T1000 (cell line): ENCODE data around the gene EEFSEC.

ENCODE experiments used
- DNase-seq: peaks from one replicate; lab custom pipeline; 2025; ENCODE audit warnings: mixed read lengths; lab: John Stamatoyannopoulos, UW

Gene EEFSEC

GRCh38 chr3:128242818-128243601, 89.7 kb downstream of the EEFSEC start:
- DNase-seq, result no peak

DNA sequence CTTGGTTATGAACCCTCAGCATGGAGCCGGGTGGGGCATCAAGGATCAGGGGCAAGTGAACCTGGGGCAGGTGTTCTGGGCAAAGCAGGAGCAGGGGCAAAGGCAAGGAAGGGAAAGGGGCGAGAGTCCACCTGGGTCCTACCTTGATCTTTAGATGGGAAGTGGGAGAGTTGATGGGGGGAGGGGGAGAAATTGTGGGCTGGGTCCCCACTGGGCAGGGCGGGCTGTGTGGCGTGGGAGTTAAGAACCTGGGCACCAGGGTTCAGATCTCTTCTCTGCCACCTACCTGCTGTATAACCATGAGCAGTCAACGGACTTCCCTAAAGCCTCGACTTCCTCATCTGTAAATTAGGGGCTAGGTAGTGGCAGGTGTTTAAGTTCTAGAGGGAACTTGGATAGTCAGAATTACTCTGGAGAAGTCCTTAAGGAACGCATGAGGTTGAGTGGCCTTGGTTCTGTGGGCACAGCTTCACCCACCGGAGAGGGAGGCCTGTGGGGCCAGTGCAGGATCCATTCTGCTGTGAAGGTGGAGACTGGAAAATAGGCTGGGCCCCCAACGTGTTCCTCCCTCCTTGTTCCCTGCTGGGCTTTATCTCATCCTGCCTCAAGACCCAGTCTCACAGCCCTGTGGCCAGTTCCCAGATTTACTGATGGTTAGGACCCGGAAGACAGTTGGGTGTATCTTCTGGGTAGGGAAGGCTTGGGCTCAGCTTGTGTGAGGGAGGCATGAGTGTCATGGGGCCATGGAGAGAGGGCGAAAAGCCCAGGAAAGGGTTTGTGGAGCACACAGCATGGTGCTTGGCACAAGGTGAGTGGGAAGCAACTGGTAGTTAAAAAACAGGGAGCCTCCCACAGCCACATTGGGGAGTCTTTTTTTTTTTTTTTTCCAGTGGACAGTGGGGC, 90.6 kb downstream of the EEFSEC start:
- no peak for DNase-seq

GRCh38 chr3:128245460-128245859, 92.2 kb downstream of the EEFSEC start:
- no peak for DNase-seq

DNA sequence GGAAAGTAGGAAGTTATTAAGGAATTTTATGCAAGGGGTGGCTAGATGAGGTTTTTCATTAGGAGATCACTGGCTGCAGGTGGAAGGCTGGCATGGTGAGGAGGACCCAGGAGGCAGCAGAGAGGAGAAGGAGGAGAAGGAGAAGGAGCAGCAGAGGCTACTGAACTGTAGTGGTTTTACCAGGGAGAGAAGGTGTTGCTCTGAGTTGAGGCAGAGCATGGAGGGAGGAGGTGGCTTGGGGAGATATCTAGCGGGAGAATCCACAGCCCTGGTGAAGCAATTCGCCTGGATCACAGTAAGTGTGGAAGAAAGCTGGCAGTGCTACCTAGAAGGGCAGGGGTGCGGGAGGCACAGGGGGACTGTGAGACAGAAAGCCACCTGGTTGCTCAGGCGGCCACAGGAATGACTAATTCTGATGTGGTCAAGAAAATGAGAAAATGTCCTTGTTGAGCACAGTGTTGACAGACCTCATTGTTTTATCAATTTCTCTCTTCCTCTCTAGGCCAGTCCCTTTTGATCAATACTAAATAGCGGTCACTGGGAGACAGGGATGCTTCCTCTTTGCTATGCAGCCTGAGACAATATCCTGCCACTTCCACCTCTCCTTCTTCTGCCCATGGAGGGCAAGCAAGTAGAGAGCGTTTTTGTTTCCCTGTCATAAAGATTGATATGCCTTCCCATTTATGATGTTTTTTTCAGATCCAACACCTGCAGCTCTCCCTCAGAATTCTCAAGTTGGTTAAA, 94.6 kb downstream of the EEFSEC start:
- no peak for DNase-seq

DNA sequence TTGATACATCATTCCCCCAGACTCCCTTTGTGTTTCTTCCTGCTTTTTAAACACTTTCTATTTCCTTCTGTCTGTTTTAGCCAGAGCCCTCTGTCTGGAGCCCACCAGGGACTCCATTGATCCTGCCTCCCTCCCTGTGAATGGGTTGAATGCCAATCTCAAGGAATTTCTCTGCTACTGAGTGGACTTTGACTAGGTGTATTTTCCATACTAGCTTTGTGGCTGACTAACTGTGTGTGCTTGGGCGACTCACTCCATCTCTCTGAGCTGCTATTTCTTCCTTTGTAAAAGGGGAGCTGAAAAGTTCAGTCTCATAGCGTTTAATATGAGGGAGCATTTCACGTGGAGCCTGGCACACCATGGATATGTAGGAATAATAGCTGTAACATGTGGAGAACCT, 98.8 kb downstream of the EEFSEC start:
- DNase-seq, result no peak

DNA sequence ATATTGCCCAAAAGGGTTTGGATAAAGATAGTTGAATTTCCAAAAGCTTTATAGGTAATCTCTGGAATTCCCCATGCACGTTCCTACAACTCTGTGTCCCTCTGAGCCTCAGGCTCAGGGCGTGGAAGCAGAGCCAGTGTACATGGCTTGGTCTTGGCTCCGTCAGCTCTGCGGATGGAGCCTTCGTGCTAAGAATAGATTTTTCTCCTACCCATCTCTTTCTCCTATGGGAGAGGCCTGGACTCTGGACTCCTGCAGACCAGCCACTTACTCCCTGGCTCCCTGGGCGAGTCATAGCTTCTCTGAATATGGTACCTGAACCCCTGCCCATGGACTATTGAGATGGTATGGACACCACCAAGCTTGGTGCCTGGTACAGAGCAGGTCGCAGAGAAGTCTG, 99.9 kb downstream of the EEFSEC start:
- DNase-seq, result no peak

GRCh38 chr3:128254066-128254590, 100.8 kb downstream of the EEFSEC start:
- DNase-seq, result no peak

DNA sequence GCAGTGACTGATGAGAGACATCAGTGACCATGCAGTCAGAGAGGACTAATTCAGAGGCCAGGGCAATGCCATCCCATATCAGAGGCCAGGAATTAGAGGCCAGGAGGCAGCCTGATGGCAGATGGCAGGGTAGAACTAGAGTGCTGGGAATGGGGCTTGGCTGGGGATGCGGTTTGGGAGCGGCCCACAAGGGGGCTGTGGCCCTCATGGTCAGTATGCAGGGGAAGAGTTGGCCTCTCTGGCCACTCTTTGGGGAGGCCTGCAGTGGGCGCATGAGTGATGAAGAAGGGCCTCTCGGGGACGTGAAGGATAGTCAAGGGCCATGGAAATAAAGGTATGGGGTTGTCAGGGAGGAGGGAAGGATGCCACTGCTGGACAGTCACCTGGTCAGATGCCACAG, 101.7 kb downstream of the EEFSEC start:
- no peak for DNase-seq

GRCh38 chr3:128256131-128256530, 102.8 kb downstream of the EEFSEC start:
- no peak for DNase-seq

GRCh38 chr3:128257632-128258031, 104.4 kb downstream of the EEFSEC start:
- no peak for DNase-seq

DNA sequence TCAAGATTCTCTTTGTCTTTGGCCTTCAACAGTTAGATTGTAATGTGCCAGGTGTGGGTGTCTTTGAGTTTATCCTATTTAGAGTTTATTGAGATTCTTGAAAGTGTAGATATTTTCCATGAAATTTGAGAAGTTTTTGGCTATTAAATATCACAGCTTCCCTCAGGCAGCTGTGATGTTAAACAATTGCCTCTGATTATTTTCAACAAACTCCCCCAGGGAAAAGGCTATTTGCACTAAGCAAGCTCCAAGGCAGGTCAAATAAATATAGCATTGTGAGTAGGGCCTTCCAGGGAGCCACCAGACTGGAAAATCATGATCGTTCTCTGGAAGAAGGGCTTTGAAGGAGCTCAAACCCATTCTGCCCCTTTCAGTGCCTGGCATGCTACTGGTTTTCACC, 107.0 kb downstream of the EEFSEC start:
- DNase-seq, result no peak

- no peak for DNase-seq
Measured at GRCh38 chr3:128262457-128262856, 109.2 kb downstream of the EEFSEC start.

GRCh38 chr3:128263118-128263517, 109.8 kb downstream of the EEFSEC start:
- no peak for DNase-seq

DNA sequence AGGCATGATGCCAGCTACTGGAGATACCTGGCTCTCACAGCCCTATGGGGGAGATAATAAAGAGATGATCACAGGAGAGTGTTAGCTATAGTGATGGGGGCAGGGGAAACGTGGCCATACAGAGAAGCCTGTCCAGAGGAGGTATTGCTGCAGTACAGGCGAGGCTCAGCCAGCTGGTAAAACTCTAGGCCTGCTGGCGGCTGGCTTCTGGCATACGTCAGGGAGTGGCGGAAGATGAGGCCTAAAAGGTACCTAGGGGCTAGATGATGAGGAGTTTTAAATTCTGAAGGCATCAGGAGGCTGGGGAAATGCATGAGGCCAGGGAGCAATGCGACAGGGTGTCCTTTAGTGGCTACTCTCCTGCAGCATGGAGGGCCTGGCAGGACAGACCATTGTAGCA, 110.7 kb downstream of the EEFSEC start:
- no peak for DNase-seq

DNA sequence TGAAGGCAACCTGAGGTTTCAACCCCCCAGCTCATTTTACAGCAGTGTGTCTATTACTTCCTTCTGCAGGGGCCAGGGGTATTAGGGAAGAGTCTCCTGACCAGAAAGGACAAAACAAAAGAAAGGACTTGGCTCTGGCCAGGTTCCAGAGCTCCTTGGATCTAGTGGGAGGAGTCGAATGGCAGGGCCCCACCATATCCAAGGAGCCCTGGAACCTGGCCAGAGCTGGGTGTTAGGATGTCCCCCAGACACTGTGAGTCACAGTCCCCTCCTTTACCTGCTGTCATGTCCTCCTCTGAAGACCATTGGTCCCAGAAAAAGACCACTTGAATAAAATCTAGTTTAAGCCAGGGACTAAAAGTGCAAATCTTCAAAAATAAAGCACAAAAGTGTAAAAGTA, 113.2 kb downstream of the EEFSEC start:
- no peak for DNase-seq

DNA sequence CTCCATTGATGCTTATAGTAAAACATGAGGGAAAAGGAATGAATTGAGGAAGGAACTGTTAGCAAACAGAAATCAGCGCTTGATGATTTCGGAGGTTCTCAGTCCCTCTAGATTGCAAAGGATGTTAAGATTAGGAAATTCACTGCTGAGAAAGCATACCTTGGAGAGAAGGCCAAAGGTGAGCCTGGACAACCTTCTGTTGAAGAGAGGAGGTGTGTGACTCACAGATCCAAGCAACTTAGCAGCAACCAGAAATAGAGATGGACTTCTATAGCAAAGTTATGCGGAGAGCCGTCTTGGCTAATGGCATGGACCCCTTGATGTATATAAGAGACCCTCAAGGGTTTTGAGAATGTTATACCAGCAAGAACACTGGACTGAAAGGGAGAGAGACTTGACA, 114.3 kb downstream of the EEFSEC start:
- no peak for DNase-seq

GRCh38 chr3:128269006-128269775, 115.9 kb downstream of the EEFSEC start:
- DNase-seq, result no peak

- no peak for DNase-seq
Measured at GRCh38 chr3:128269796-128270195, 116.5 kb downstream of the EEFSEC start.

DNA sequence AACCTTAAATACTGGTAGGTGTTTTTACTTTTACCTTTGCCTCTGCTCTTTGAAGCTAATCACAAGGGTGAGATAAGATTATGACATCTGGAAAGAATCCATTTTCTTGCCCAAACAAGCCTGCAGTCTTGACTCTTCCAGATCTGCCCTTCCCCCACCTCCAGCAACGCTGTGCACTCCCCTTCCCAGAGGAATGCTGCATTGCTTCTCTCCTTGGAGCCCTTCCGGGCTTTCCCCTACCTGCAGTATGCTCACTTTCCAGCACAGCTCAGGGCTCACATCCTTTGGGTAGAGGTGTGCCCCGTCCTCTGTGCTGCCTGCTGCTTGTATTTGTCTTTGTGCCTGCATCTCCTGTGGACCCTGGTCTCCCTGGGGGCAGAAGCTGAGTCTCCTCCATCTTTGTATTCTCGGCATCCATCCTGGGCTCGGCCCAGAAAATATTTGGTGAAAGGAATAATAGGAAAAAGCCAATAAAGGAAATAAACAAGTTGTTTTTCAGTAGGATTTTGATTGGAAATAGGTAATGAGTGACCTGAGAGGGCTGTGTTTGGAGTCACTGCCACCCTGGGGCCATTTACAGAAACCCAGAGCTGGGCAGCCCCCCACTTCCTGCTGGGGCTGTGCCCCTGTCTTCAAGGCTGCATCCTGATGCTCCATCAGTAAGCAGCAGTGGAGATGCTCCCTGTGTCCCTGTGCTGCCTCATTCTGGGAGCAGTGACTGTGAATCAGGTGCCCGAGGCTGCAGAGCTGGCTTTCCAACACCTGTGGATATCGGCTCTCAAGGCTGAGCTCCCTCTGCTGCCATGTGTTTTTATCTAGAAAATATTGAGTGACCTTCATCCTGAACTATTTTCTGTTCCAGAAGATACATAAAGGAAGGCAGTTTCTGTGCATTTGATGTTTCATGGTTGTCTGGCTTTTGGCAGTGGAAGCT, 117.5 kb downstream of the EEFSEC start:
- no peak for DNase-seq
